RKO (cell line): ENCODE measurements around the gene VEZF1.
A peak's percentile ranks its signal among the peaks of the same experiment; 100 is the strongest.

Source experiments
- DNase-seq: peaks from one replicate; pipeline ENCODE4 v3.0.0-alpha.2; 2016; ENCODE audit warnings: low spot score

VEZF1 gene

GRCh38 chr17:57949649-57950048, 38.4 kb downstream of the VEZF1 start:
- DNase-seq: no peak

- DNase-seq: peak; percentile 88
These were observed 39.3 kb downstream of the VEZF1 start for GRCh38 chr17:57948555-57949420.

GRCh38 chr17:57948169-57948554, 39.9 kb downstream of the VEZF1 start:
- DNase-seq: no peak

- no peak for DNase-seq
These were observed 40.7 kb downstream of the VEZF1 start for GRCh38 chr17:57947369-57947768.

GRCh38 chr17:57946798-57947358, 41.2 kb downstream of the VEZF1 start:
- no peak for DNase-seq

- no peak for DNase-seq
These were observed 41.9 kb downstream of the VEZF1 start for GRCh38 chr17:57945996-57946797.

GRCh38 chr17:57944908-57945307, 43.1 kb downstream of the VEZF1 start:
- no peak for DNase-seq

GRCh38 chr17:57943645-57944044, 44.4 kb downstream of the VEZF1 start:
- no peak for DNase-seq

GRCh38 chr17:57943140-57943539, 44.9 kb downstream of the VEZF1 start:
- no peak for DNase-seq

- DNase-seq: no peak
These were observed 46.4 kb downstream of the VEZF1 start for GRCh38 chr17:57941384-57942370.

- DNase-seq: no peak
These were observed 47.3 kb downstream of the VEZF1 start for GRCh38 chr17:57940653-57941329.

GRCh38 chr17:57940231-57940630, 47.8 kb downstream of the VEZF1 start:
- no peak for DNase-seq

GRCh38 chr17:57939797-57940196, 48.3 kb downstream of the VEZF1 start:
- DNase-seq: no peak

- no peak for DNase-seq
These were observed 50.0 kb downstream of the VEZF1 start for GRCh38 chr17:57938061-57938502.

- DNase-seq: no peak
These were observed 50.6 kb downstream of the VEZF1 start for GRCh38 chr17:57937492-57937891.

- no peak for DNase-seq
These were observed 51.9 kb downstream of the VEZF1 start for GRCh38 chr17:57935833-57936807.

GRCh38 chr17:57931488-57932137, 56.4 kb downstream of the VEZF1 start:
- no peak for DNase-seq

- no peak for DNase-seq
These were observed 57.8 kb downstream of the VEZF1 start for GRCh38 chr17:57930239-57930638.

GRCh38 chr17:57929386-57929785, 58.7 kb downstream of the VEZF1 start:
- no peak for DNase-seq
